Astrocyte (in vitro differentiated cells and primary cell): ENCODE data around the gene ZNF469. TPM values are rescaled to one million over a fixed set of nuclear protein-coding genes. Genes with fewer than 3 reads are reported as not detected.

ENCODE experiments used
- DNase-seq: peaks from one replicate; pipeline ENCODE4 v3.0.0-alpha.2; 2010; ENCODE audit warnings: low read depth
- FAIRE-seq: peaks from 2 replicates; lab custom pipeline; 2011; peaks lifted over from hg19 to GRCh38; lab: Jason Lieb, UNC
- H2AFZ ChIP-seq: 2 replicates; pipeline ENCODE4 v1.6.0; 2012; ENCODE audit warnings: low read depth, low read length, inconsistent platforms
- H3K27ac ChIP-seq: 2 replicates; pipeline ENCODE4 v1.5.1; 2011; ENCODE audit warnings: low read depth, low read length, inconsistent platforms
- H3K27me3 ChIP-seq: 2 replicates; pipeline ENCODE4 v1.6.0; 2011; ENCODE audit warnings: low read length, inconsistent platforms; ENCODE audit not compliant: insufficient read depth
- H3K36me3 ChIP-seq: 2 replicates; pipeline ENCODE4 v1.5.1; 2011; ENCODE audit warnings: low read length, inconsistent platforms; ENCODE audit not compliant: insufficient read depth
- H3K4me1 ChIP-seq: 2 replicates; pipeline ENCODE4 v1.5.1; 2011; ENCODE audit warnings: low read length, inconsistent platforms; ENCODE audit not compliant: insufficient read depth
- H3K4me2 ChIP-seq: 2 replicates; pipeline ENCODE4 v1.6.0; 2012; ENCODE audit warnings: low read length, inconsistent platforms
- H3K4me3 ChIP-seq: 2 replicates; pipeline ENCODE4 v1.5.1; 2011; ENCODE audit warnings: low read depth, mild to moderate bottlenecking, low read length, inconsistent platforms; ENCODE audit not compliant: insufficient read depth
- H3K79me2 ChIP-seq: 2 replicates; pipeline ENCODE4 v1.6.0; 2012; ENCODE audit warnings: mild to moderate bottlenecking, low read length, inconsistent platforms; ENCODE audit not compliant: insufficient read depth
- H3K9ac ChIP-seq: 2 replicates; pipeline ENCODE4 v1.6.0; 2012; ENCODE audit warnings: mild to moderate bottlenecking, low read length, inconsistent platforms
- H3K9me3 ChIP-seq: 2 replicates; pipeline ENCODE4 v1.5.1; 2012; ENCODE audit warnings: low read depth, mild to moderate bottlenecking, low read length, inconsistent platforms; ENCODE audit not compliant: insufficient read depth
- H4K20me1 ChIP-seq: 2 replicates; pipeline ENCODE4 v1.6.0; 2012; ENCODE audit warnings: low read length, inconsistent platforms; ENCODE audit not compliant: insufficient read depth
- H3K27ac Mint-ChIP-seq: one replicate; pipeline ENCODE4 v1.8.0; 2021; ENCODE audit warnings: mild to moderate bottlenecking, mixed read lengths; ENCODE audit not compliant: unreplicated experiment
- H3K27me3 Mint-ChIP-seq: one replicate; pipeline ENCODE4 v1.8.0; 2021; ENCODE audit warnings: low read depth, mixed read lengths; ENCODE audit not compliant: unreplicated experiment
- H3K36me3 Mint-ChIP-seq: one replicate; pipeline ENCODE4 v1.8.0; 2021; ENCODE audit warnings: low read depth, mixed read lengths; ENCODE audit not compliant: unreplicated experiment
- H3K4me1 Mint-ChIP-seq: one replicate; pipeline ENCODE4 v1.8.0; 2021; ENCODE audit warnings: low read depth, mixed read lengths; ENCODE audit not compliant: unreplicated experiment
- H3K4me3 Mint-ChIP-seq: one replicate; pipeline ENCODE4 v1.8.0; 2021; ENCODE audit warnings: mild to moderate bottlenecking, moderate library complexity, mixed read lengths; ENCODE audit not compliant: unreplicated experiment
- H3K9me3 Mint-ChIP-seq: one replicate; pipeline ENCODE4 v1.8.0; 2021; ENCODE audit warnings: mild to moderate bottlenecking, mixed read lengths; ENCODE audit not compliant: unreplicated experiment
- EZH2 ChIP-seq: IDR thresholded peaks from 2 replicates; pipeline ENCODE4 v1.6.1; 2012; ENCODE audit warnings: mild to moderate bottlenecking, low read length, inconsistent platforms; ENCODE audit not compliant: insufficient read depth
- total RNA-seq: library from RNA; stranded (reverse); gene quantifications from 2 replicates; pipeline ENCODE4 v1.2.1, GENCODE V29; 2021
- TF ChIP-seq, protein P1 (sequence below): IDR thresholded peaks from 2 replicates; pipeline ENCODE4 v1.5.1; 2011; ENCODE audit warnings: low read depth, mild to moderate bottlenecking, inconsistent platforms, low read length, moderate library complexity; ENCODE audit not compliant: insufficient read depth

ZNF469 gene
- total RNA-seq, 1 donor from 2014 or later = 17.7 TPM

GRCh38 chr16:88337538-88337937 is 45.2 kb upstream of the ZNF469 start:
- DNase-seq (no peak), FAIRE-seq (no peak)
- Histone ChIP-seq H3K4me1 (peaks cover 15% of the 10 kb centered on the region), H3K9ac (no peak overlapping the region), H3K27ac (no peak overlapping the region), H3K27me3 (no peaks in the 10 kb centered on the region), H3K4me3 (no peak overlapping the region), H3K9me3 (peaks cover 6% of the 10 kb centered on the region), H3K79me2 (no peaks in the 10 kb centered on the region), H2AFZ (no peak overlapping the region), H3K4me2 (no peak overlapping the region), H4K20me1 (no peaks in the 10 kb centered on the region), H3K36me3 (no peaks in the 10 kb centered on the region)
- no peak for TF ChIP-seq EZH2
- TF ChIP-seq, protein P1, sequence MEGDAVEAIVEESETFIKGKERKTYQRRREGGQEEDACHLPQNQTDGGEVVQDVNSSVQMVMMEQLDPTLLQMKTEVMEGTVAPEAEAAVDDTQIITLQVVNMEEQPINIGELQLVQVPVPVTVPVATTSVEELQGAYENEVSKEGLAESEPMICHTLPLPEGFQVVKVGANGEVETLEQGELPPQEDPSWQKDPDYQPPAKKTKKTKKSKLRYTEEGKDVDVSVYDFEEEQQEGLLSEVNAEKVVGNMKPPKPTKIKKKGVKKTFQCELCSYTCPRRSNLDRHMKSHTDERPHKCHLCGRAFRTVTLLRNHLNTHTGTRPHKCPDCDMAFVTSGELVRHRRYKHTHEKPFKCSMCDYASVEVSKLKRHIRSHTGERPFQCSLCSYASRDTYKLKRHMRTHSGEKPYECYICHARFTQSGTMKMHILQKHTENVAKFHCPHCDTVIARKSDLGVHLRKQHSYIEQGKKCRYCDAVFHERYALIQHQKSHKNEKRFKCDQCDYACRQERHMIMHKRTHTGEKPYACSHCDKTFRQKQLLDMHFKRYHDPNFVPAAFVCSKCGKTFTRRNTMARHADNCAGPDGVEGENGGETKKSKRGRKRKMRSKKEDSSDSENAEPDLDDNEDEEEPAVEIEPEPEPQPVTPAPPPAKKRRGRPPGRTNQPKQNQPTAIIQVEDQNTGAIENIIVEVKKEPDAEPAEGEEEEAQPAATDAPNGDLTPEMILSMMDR = no peak
- no peak overlapping the region for H3K4me3 Mint-ChIP-seq
- H3K36me3 Mint-ChIP-seq = peaks cover 3% of the 10 kb centered on the region
- peaks cover 3% of the 10 kb centered on the region for H3K27me3 Mint-ChIP-seq
- peaks cover 6% of the 10 kb centered on the region for H3K4me1 Mint-ChIP-seq
- no peak overlapping the region for H3K27ac Mint-ChIP-seq
- peaks cover 9% of the 10 kb centered on the region for H3K9me3 Mint-ChIP-seq

GRCh38 chr16:88338111-88338510 is 44.6 kb upstream of the ZNF469 start:
- H3K27me3 ChIP-seq = no peaks in the 10 kb centered on the region
- H3K9ac ChIP-seq = no peak overlapping the region
- Mint-ChIP-seq H3K4me1 (peaks cover 6% of the 10 kb centered on the region), H3K4me3 (no peak overlapping the region), H3K27me3 (peaks cover 4% of the 10 kb centered on the region), H3K36me3 (peaks cover 3% of the 10 kb centered on the region), H3K27ac (no peak overlapping the region), H3K9me3 (peaks cover 10% of the 10 kb centered on the region)
- H3K4me2 ChIP-seq = no peak overlapping the region
- H3K4me3 ChIP-seq = no peak overlapping the region
- H3K4me1 ChIP-seq = peaks cover 9% of the 10 kb centered on the region
- TF ChIP-seq, protein P1 = no peak
- TF ChIP-seq EZH2 = no peak
- H2AFZ ChIP-seq = no peak overlapping the region
- no peaks in the 10 kb centered on the region for H3K79me2 ChIP-seq
- H3K9me3 ChIP-seq = peaks cover 10% of the 10 kb centered on the region
- H4K20me1 ChIP-seq = no peaks in the 10 kb centered on the region
- FAIRE-seq (no peak), DNase-seq (no peak)
- no peak overlapping the region for H3K27ac ChIP-seq
- no peaks in the 10 kb centered on the region for H3K36me3 ChIP-seq

- Histone ChIP-seq H3K79me2 (no peaks in the 10 kb centered on the region), H3K4me1 (peaks cover 2% of the 10 kb centered on the region), H3K27ac (no peak overlapping the region), H3K9me3 (peaks cover 14% of the 10 kb centered on the region), H3K4me2 (no peak overlapping the region), H2AFZ (no peak overlapping the region), H3K36me3 (no peaks in the 10 kb centered on the region), H3K9ac (no peak overlapping the region), H3K27me3 (no peaks in the 10 kb centered on the region), H3K4me3 (no peak overlapping the region), H4K20me1 (no peaks in the 10 kb centered on the region)
- peaks cover 1% of the 10 kb centered on the region for H3K4me1 Mint-ChIP-seq
- FAIRE-seq (no peak), DNase-seq (no peak)
- TF ChIP-seq, protein P1 = no peak
- no peak for TF ChIP-seq EZH2
- H3K36me3 Mint-ChIP-seq = peaks cover 3% of the 10 kb centered on the region
- peaks cover 10% of the 10 kb centered on the region for H3K27me3 Mint-ChIP-seq
- peaks cover 17% of the 10 kb centered on the region for H3K9me3 Mint-ChIP-seq
- no peak overlapping the region for H3K27ac Mint-ChIP-seq
- H3K4me3 Mint-ChIP-seq = no peak overlapping the region
Observed at GRCh38 chr16:88338896-88339295, 43.9 kb upstream of the ZNF469 start.
